ENCODE data around the gene SKA3. TPM values are rescaled to one million over a fixed set of nuclear protein-coding genes. Genes with fewer than 3 reads are reported as not detected.
"Not testable (repeated sequence)": the region's sequence is repeated elsewhere in the genome, so short reads cannot be mapped to it uniquely, and the experiment has no call there.

Gene SKA3
- total RNA-seq, 1 donor from 2014 or later: 3.1 TPM

DNA sequence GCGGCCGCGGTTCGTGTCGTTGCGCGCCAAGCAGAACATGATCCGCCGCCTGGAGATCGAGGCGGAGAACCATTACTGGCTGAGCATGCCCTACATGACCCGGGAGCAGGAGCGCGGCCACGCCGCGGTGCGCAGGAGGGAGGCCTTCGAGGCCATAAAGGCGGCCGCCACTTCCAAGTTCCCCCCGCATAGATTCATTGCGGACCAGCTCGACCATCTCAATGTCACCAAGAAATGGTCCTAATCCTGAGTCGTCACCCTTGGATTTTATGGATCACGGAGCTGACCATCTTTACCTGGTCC is 581 bp upstream of the SKA3 start:
- Mint-ChIP-seq H3K4me3 (ENCODE audit: unreplicated experiment) (peak overlapping the region; percentile 98), H3K9me3 (ENCODE audit: low read depth) (no peaks in the 10 kb centered on the region), H3K27ac (ENCODE audit: unreplicated experiment) (peak overlapping the region; percentile 94), H3K36me3 (ENCODE audit: low read depth) (no peaks in the 10 kb centered on the region), H3K4me1 (ENCODE audit: low read depth) (peaks cover 14% of the 10 kb centered on the region), H3K27me3 (ENCODE audit: low read depth) (no peaks in the 10 kb centered on the region)
- TF ChIP-seq, protein P1, sequence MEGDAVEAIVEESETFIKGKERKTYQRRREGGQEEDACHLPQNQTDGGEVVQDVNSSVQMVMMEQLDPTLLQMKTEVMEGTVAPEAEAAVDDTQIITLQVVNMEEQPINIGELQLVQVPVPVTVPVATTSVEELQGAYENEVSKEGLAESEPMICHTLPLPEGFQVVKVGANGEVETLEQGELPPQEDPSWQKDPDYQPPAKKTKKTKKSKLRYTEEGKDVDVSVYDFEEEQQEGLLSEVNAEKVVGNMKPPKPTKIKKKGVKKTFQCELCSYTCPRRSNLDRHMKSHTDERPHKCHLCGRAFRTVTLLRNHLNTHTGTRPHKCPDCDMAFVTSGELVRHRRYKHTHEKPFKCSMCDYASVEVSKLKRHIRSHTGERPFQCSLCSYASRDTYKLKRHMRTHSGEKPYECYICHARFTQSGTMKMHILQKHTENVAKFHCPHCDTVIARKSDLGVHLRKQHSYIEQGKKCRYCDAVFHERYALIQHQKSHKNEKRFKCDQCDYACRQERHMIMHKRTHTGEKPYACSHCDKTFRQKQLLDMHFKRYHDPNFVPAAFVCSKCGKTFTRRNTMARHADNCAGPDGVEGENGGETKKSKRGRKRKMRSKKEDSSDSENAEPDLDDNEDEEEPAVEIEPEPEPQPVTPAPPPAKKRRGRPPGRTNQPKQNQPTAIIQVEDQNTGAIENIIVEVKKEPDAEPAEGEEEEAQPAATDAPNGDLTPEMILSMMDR (IDR thresholded peaks at IDR 0.05): no peak
- no peak for DNase-seq (ENCODE audit: low spot score)

DNA sequence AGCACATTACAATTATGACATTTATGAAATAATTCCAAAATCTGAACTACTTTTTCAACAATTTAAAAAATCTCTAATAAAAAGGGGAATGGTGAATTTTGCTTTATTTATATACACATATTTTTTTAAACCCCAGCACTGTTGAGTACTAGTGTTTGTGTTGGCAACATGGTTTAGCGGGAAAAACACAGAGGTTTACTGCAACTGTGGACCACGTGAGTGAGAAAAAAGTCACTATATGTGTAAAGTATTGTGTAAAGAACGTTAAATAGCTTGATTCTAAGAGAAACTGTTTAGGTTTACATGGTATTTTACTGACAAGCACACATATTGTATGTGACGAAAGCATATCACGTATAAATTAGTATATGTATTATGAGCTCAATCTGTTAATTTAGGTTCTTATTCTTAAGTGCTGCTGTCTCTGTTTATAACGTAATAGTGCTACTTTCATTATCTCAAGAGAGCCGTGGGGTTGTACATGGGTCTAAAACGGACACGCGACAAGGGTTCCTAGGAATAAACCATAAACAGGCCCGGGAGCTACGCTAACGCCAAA is 617 bp downstream of the SKA3 start:
- Mint-ChIP-seq H3K27ac (ENCODE audit: unreplicated experiment) (peak overlapping the region; percentile 94), H3K4me3 (ENCODE audit: unreplicated experiment) (peak overlapping the region; percentile 98), H3K36me3 (ENCODE audit: low read depth) (no peaks in the 10 kb centered on the region), H3K4me1 (ENCODE audit: low read depth) (peaks cover 14% of the 10 kb centered on the region), H3K27me3 (ENCODE audit: low read depth) (no peaks in the 10 kb centered on the region), H3K9me3 (ENCODE audit: low read depth) (no peaks in the 10 kb centered on the region)
- TF ChIP-seq, protein P1 (IDR thresholded peaks at IDR 0.05): no peak
- DNase-seq (ENCODE audit: low spot score): no peak

DNA sequence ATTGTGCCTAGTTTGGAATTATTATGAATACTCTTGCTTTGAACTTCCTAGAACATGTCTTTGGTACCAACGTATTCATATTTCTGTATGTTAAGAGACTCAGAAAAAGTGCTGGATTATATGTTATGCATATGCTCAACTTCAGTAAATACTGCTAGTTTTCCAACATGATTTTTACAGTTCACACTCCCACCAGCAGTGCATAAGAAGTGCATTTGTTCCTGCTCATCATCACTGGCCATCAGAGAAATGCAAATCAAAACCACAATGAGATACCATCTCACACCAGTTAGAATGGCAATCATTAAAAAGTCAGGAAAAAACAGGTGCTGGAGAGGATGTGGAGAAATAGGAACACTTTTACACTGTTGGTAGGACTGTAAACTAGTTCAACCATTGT is 2.6 kb downstream of the SKA3 start:
- not testable (repeated sequence) for H3K4me3 Mint-ChIP-seq (ENCODE audit: unreplicated experiment); H3K9me3 Mint-ChIP-seq (ENCODE audit: low read depth); H3K27ac Mint-ChIP-seq (ENCODE audit: unreplicated experiment); H3K36me3 Mint-ChIP-seq (ENCODE audit: low read depth); DNase-seq (ENCODE audit: low spot score); H3K27me3 Mint-ChIP-seq (ENCODE audit: low read depth)
- H3K4me1 Mint-ChIP-seq (ENCODE audit: low read depth): peaks cover 20% of the 10 kb centered on the region

DNA sequence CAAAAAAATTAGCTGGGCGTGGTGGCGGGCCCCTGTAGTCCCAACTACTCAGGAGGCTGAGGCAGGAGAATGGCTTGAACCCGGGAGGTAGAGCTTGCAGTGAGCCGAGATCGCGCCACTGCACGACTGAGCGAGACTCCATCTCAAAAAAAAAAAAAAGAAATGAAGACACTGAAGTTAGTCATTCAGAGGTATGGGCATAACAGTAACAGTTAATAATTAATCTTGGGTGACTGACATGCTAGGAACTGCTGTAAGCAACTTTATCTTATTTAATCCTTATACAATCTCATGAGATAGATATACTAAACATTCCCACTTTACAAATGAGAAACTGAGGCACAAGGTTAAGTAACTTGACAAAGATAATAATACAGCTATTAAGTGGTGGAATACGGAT is 4.9 kb downstream of the SKA3 start:
- TF ChIP-seq, protein P1 (IDR thresholded peaks at IDR 0.05): no peak
- no peak overlapping the region for H3K27ac Mint-ChIP-seq (ENCODE audit: unreplicated experiment)
- H3K4me3 Mint-ChIP-seq (ENCODE audit: unreplicated experiment): no peak overlapping the region
- no peaks in the 10 kb centered on the region for H3K9me3 Mint-ChIP-seq (ENCODE audit: low read depth)
- no peaks in the 10 kb centered on the region for H3K36me3 Mint-ChIP-seq (ENCODE audit: low read depth)
- H3K4me1 Mint-ChIP-seq (ENCODE audit: low read depth): peaks cover 9% of the 10 kb centered on the region
- DNase-seq (ENCODE audit: low spot score): no peak
- H3K27me3 Mint-ChIP-seq (ENCODE audit: low read depth): no peaks in the 10 kb centered on the region

DNA sequence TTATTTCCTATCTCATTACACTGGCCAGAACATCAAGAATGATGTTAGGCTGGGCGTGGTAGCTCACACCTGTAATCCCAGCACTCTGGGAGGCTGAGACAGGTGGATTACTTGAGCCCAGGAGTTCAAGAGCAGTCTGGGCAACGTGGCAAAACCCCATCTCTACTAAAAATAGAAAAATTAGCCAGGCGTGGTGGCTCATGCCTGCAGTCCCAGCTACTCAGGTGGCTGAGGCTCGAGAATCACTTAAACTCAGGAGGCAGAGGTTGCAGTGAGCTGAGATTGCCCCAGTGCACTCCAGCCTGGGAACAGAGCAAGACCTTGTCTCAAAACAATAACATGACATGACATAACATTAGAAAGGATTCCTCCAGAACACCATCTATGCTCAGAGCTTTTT is 10.7 kb downstream of the SKA3 start:
- H3K4me3 Mint-ChIP-seq (ENCODE audit: unreplicated experiment); H3K27ac Mint-ChIP-seq (ENCODE audit: unreplicated experiment); H3K9me3 Mint-ChIP-seq (ENCODE audit: low read depth); H3K4me1 Mint-ChIP-seq (ENCODE audit: low read depth); H3K36me3 Mint-ChIP-seq (ENCODE audit: low read depth); H3K27me3 Mint-ChIP-seq (ENCODE audit: low read depth); DNase-seq (ENCODE audit: low spot score): not testable (repeated sequence)

DNA sequence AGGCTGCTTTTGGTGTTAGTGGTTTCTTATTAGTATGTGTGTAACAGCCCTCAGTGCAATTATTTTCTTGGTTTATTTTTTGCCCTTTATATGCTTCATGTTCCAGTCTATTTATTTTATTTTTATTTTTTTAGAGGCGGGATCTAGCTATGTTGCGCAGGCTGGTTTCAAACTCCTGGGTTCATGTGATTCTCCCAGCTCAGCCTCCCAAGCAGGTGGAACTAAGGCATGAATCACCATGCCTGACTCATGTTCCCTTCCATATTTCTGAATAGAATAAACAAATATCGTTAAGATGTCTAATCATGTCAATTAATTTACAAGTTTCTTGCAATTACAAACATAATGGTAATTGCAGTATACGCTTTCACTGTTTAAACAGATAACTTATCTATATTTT is 11.7 kb downstream of the SKA3 start:
- H3K4me3 Mint-ChIP-seq (ENCODE audit: unreplicated experiment): no peak overlapping the region
- no peaks in the 10 kb centered on the region for H3K36me3 Mint-ChIP-seq (ENCODE audit: low read depth)
- H3K4me1 Mint-ChIP-seq (ENCODE audit: low read depth): no peaks in the 10 kb centered on the region
- no peaks in the 10 kb centered on the region for H3K27me3 Mint-ChIP-seq (ENCODE audit: low read depth)
- no peaks in the 10 kb centered on the region for H3K9me3 Mint-ChIP-seq (ENCODE audit: low read depth)
- DNase-seq (ENCODE audit: low spot score): no peak
- H3K27ac Mint-ChIP-seq (ENCODE audit: unreplicated experiment): no peak overlapping the region
- TF ChIP-seq, protein P1 (IDR thresholded peaks at IDR 0.05): no peak
